Inferior parietal cortex (tissue), 1 donor: ENCODE measurements around the gene GPC2.
"Not testable (repeated sequence)": the region's sequence is repeated elsewhere in the genome, so short reads cannot be mapped to it uniquely, and the experiment has no call there.

Source experiments
- DNase-seq: peaks from one replicate; pipeline ENCODE4 v3.0.0-alpha.2; 2016; ENCODE audit errors: extremely low spot score

The GPC2 gene, protein sequence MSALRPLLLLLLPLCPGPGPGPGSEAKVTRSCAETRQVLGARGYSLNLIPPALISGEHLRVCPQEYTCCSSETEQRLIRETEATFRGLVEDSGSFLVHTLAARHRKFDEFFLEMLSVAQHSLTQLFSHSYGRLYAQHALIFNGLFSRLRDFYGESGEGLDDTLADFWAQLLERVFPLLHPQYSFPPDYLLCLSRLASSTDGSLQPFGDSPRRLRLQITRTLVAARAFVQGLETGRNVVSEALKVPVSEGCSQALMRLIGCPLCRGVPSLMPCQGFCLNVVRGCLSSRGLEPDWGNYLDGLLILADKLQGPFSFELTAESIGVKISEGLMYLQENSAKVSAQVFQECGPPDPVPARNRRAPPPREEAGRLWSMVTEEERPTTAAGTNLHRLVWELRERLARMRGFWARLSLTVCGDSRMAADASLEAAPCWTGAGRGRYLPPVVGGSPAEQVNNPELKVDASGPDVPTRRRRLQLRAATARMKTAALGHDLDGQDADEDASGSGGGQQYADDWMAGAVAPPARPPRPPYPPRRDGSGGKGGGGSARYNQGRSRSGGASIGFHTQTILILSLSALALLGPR

DNA sequence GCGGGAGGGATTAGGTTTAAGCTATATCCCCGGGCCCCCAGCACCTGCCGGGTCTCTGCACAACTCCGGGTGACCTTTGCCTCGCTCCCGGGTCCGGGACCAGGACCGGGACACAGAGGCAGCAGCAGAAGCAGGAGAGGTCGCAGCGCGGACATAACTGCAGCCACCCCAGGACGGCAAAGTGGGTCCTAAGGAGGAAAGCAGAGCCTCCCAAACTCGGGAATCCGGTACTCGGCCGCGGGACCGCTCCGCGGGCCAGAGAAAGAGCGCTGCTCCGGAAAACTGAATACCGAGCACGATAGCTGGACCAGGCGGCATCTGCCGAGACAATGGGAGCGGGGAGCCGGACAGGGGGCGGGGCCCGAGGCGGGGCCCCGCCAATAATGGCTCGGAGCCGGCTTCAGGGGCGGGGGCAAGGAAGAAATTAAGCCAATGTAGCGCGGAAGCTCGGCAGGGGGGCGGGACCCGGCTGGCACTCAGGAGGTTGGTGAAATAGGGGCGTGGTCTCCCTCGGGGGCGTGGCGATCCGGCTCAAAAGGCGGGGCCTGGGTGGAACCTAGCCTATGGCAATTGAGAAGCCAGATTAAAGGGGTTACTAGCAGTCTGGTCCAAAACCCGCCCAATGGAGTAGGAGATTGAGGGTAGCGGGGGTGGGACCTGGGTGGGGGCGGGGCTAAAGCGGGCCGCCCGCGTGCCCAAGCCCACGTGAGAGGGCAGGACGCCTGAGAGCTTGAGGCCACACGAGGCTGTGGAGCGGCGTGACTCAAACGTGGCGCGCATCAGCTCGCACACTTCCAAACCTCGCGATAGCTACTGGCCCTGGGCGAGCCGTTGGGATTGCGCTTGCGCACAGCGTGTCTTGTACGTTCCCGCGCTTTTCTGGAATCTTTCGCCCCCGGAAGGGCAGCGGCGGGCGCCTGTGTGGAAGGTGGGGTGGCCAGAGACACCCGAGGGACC lies at the start of gene GPC2, which contains the start of gene STAG3:
GPC2 (minus strand) TSS at position 337 of the 957 bp plus-strand sequence; CDS start at position 155, 182 bp downstream.
STAG3 (plus strand) TSS at position 874 of the 957 bp plus-strand sequence. CDS start 2,639 bp downstream, outside the sequence.
- peak; percentile 86 for DNase-seq

GRCh38 chr7:100224891-100225290 lies 47.7 kb upstream of the GPC2 start:
- DNase-seq, result not testable (repeated sequence)

DNA sequence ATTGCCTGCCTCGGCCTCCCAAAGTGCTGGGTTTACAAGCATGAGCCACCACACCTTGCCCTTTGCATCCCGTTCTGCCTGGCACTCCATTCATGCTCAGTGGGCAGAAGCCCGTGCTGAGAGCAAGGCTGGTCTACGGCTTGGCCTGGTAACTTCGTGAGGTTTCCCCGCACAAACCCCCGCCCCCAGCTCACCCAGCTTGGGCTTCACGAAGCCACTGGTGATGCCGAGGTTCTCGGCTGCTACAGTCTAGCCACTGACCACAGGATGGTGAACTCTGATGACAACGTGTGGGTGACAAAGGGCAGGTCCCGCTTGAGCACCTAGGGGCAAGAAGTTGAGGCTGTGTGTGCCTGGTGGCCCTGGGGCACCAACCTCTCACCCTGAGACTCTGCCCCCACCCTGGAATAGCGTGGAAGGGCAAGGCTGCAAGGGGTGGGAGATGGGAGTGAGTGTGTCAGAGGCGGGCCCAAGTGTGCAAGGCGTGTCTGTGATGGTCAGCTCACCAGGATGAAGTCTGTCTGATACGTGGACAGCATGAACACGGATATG lies 46.3 kb upstream of the GPC2 start:
- not testable (repeated sequence) for DNase-seq

GRCh38 chr7:100222445-100223132 lies 45.4 kb upstream of the GPC2 start:
- no peak for DNase-seq

- DNase-seq, result no peak
Measured at GRCh38 chr7:100221767-100222444, 44.7 kb upstream of the GPC2 start.

DNA sequence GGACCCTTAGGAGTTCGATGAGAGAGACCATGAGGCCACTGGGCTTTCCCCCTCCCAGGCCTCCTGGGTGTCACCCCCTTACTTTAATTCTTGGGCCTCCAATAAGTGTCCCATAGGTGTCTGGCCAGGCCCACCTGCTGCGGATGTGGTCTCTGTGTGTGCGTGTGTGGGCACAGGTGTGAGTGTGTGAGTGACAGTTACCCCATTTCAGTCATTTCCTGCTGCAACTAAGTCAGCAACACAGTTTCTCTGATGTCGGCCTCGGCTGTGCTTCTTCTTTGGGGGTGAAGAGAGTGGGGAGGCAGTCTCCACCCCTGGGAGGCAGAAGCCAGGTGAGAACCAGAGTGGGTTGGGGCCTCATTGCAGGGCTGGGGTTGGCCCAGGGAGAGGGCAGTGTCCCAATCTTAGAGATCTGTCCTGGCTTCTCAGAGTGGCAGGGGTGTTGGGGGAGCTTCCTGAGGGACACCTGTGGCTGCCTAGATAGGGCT lies 44.1 kb upstream of the GPC2 start:
- no peak for DNase-seq

- DNase-seq, result no peak
Measured at GRCh38 chr7:100220586-100221230, 43.5 kb upstream of the GPC2 start.

DNA sequence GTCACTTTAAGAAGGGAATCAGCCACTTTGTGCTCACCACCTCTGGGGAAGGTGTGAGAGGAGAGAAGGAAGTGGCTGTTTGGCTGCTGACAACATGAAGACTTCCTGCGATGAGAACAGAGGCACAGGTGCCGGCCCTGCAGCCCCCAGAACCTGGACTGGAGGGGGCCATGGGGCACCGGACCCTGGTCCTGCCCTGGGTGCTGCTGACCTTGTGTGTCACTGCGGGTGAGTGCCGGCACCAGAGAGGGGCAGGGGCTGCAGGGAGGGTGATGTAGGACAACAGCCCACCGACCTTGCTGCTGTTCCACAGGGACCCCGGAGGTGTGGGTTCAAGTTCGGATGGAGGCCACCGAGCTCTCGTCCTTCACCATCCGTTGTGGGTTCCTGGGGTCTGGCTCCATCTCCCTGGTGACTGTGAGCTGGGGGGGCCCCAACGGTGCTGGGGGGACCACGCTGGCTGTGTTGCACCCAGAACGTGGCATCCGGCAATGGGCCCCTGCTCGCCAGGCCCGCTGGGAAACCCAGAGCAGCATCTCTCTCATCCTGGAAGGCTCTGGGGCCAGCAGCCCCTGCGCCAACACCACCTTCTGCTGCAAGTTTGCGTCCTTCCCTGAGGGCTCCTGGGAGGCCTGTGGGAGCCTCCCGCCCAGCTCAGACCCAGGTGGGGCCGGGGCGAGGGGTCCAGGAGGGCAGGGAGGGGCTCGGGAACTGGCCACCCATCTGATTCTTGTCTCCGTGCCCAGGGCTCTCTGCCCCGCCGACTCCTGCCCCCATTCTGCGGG lies 42.8 kb upstream of the GPC2 start, which contains the start of gene PVRIG:
PVRIG (plus strand) TSS at position 149 of the 785 bp plus-strand sequence; CDS start at position 171, 22 bp downstream.
- DNase-seq, result not testable (repeated sequence)

DNA sequence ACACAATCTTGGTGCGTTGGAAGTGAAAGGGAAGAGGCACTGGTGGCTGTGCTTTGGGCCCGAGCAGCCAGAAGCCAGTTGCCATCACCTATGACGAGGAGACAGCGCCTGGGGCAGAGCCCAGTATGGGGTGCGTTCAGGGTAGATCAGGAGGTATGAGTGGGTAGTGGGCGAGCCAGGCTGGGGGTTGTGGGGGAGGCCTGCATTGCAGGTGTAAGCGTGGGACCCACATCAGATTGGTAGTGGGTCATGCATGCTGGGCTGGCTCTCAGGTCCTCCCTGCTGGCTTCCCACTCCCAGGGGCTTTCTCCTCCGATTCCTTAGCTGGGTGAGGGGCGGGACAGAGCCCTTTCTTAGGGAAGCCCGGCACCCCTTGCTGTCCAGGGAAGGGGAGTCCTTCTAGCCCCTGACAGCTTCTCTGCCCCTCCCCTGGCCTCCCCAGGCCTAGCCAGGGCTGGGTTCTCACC lies 42.1 kb upstream of the GPC2 start:
- DNase-seq, result no peak

GRCh38 chr7:100217934-100218333 lies 40.8 kb upstream of the GPC2 start:
- not testable (repeated sequence) for DNase-seq

DNA sequence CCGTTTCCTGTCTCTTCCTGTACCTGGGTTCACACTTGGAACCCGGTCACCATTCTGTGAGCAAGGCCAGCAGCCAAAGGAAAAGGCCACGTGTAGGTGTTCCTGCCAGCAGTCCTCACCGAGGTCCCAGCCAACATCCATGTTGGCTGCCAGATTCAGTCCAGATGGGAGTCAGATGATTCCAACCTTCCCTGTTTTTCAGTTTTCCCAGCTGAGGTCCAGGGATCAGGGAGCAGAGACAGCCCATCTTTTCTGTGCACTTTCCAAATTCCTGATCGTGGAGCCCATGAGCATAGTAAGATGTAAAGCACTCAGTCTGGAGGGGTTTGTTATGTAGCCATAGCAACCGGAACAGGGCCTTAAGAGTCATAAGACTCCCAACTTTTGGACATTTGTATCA lies 38.7 kb upstream of the GPC2 start:
- DNase-seq, result no peak

GRCh38 chr7:100214356-100214755 lies 37.2 kb upstream of the GPC2 start:
- DNase-seq, result not testable (repeated sequence)

- no peak for DNase-seq
Measured at GRCh38 chr7:100213672-100214071, 36.5 kb upstream of the GPC2 start.

GRCh38 chr7:100212631-100213286 lies 35.6 kb upstream of the GPC2 start:
- DNase-seq, result no peak

GRCh38 chr7:100211342-100211780 lies 34.2 kb upstream of the GPC2 start:
- DNase-seq, result no peak

DNA sequence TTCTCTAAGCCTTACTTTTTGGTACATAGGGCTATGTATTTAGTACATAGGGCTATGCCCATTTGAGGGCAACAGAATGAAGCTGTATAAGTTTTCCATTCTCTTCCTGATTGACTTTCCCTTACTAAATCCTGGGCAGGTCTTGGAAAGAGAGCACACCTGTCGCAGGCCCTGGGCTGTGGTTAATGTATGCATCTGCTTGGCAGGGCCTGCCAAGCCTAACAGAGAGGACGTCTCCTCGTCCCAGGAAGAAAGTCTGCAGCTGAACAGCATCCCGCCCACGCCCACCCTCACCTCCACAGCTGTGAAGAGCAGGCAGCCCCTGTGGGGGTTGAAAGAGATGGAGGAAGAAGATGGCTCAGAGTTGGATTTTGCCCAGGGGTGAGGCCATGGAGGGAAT lies 33.6 kb upstream of the GPC2 start:
- no peak for DNase-seq

DNA sequence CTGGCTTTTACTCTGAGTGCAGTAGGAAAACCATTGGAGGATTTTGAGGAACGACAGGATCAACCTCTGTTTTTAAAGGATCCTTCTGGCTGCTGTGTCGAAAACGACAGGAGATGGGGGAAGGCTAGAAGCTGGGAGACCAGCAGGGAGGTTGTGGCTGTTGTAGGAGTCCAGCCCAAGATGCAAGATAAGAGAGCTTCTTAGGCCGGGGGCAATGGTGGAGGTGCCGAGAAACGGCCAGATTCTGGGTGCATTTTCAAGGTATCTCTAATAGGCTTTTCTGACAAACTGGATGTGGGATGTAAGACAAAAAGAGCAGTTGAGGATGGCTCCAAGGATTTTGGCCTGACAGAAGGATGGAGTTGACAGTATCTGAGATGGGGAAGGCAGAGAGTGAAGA lies 32.3 kb upstream of the GPC2 start:
- DNase-seq, result no peak

DNA sequence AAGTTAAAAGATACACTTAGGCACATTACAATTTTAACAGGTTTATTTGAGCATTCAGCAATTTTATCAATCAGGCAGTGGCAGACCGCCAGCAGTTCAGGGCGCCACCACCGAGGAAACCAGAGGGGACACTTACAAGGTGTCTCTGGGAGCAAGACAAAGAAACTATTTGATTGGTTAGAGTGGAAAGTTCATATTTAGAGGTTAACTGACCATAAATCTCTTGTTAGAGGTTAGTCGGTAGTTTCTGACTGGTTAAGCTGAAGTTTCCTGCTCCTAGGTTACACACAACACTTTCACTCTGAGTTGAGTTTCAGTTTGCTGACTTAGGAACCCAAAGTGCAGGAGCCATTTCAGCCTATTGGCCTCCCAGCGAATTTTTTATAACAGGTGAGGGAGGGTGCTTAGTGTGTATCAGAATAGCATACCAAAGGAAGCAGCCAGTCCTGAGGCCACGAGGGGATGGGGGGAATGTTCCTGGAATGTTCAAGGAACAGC lies 31.8 kb upstream of the GPC2 start:
- DNase-seq, result no peak
